ENCODE measurements around the gene C10orf90.

DNA sequence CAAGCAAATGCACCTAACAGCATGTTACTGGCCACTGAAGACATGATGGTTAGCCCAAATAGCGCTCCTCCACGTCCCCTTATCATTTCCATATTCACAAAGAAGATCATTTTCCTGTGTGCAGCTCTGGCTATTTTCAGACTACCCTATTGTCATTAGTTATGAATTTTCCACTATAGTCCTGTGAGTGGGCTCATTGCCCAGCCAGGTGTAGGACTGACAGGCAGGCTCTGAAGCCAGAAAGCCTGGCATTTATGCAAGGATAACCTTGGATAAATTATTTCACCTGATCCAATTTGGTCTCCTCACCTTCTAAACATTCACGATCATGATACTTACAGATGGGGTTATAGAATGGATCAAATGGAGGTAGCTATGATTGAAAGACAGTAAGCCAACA lies 104.6 kb downstream of the C10orf90 start:
- no peak for TF ChIP-seq CTCF (IDR thresholded peaks at IDR 0.05; ENCODE audit: low read depth, low read length)
- TF ChIP-seq POLR2A (IDR thresholded peaks at IDR 0.05; ENCODE audit: extremely low read depth, insufficient read length), result no peak
